Measurements from ENCODE around the gene FLYWCH2.

FLYWCH2 gene

DNA sequence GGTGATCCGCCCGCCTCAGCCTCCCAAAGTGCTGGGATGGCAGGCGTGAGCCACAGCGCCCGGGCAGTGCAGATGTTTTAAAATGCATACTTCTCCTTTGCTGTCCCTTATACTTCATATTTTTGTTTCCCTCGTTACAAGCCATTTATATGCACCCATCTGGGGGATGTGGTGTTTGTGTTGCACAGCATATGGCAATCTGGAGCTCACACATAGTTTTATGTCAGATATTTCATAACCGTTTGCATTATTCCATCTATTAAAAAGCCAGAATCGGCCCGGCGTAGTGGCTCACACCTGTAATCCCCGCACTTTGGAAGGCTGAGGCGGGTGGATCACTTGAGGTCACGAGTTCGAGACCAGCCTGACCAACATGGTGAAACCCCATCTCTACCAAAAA, 40.5 kb downstream of the FLYWCH2 start:
- H3K79me2 ChIP-seq (ENCODE audit: insufficient read depth, low read depth), result no peaks in the 10 kb centered on the region
- H3K4me1 ChIP-seq (ENCODE audit: low read depth, poor library complexity, severe bottlenecking), result peaks cover 23% of the 10 kb centered on the region
- no peak overlapping the region for H3K4me3 ChIP-seq (IDR thresholded peaks at IDR 0.05; ENCODE audit: insufficient read depth, low read depth, low read length)
- no peak overlapping the region for H3K4me2 ChIP-seq
- no peaks in the 10 kb centered on the region for H3K36me3 ChIP-seq (ENCODE audit: insufficient read depth)
- H3K27ac ChIP-seq, result no peak overlapping the region
- no peaks in the 10 kb centered on the region for H4K20me1 ChIP-seq (ENCODE audit: insufficient read depth)
- H2AFZ ChIP-seq (ENCODE audit: low read depth), result no peak overlapping the region
- no peak for TF ChIP-seq CTCF (conservative IDR thresholded peaks at IDR 0.05; ENCODE audit: low read depth, low read length)
- no peaks in the 10 kb centered on the region for H3K27me3 ChIP-seq (ENCODE audit: insufficient read depth, low read depth)
- H3K9ac ChIP-seq, result no peak overlapping the region

- no peak overlapping the region for H3K4me2 ChIP-seq
- no peaks in the 10 kb centered on the region for H3K27me3 ChIP-seq (ENCODE audit: insufficient read depth, low read depth)
- H3K4me3 ChIP-seq (IDR thresholded peaks at IDR 0.05; ENCODE audit: insufficient read depth, low read depth, low read length), result no peak overlapping the region
- no peaks in the 10 kb centered on the region for H4K20me1 ChIP-seq (ENCODE audit: insufficient read depth)
- H3K36me3 ChIP-seq (ENCODE audit: insufficient read depth), result no peaks in the 10 kb centered on the region
- H3K79me2 ChIP-seq (ENCODE audit: insufficient read depth, low read depth), result no peaks in the 10 kb centered on the region
- no peak for TF ChIP-seq CTCF (conservative IDR thresholded peaks at IDR 0.05; ENCODE audit: low read depth, low read length)
- H3K4me1 ChIP-seq (ENCODE audit: low read depth, poor library complexity, severe bottlenecking), result peaks cover 14% of the 10 kb centered on the region
- H2AFZ ChIP-seq (ENCODE audit: low read depth), result no peak overlapping the region
- no peak overlapping the region for H3K9ac ChIP-seq
- no peak overlapping the region for H3K27ac ChIP-seq
Measured at GRCh38 chr16:2924901-2925755, 42.1 kb downstream of the FLYWCH2 start.

- H3K27ac ChIP-seq, result no peak overlapping the region
- H3K4me2 ChIP-seq, result peak overlapping the region; percentile 40; the same call in 1 of the 2 replicates
- H3K4me3 ChIP-seq (IDR thresholded peaks at IDR 0.05; ENCODE audit: insufficient read depth, low read depth, low read length), result no peak overlapping the region
- no peaks in the 10 kb centered on the region for H4K20me1 ChIP-seq (ENCODE audit: insufficient read depth)
- peaks cover 14% of the 10 kb centered on the region for H3K4me1 ChIP-seq (ENCODE audit: low read depth, poor library complexity, severe bottlenecking)
- H3K79me2 ChIP-seq (ENCODE audit: insufficient read depth, low read depth), result no peaks in the 10 kb centered on the region
- no peak overlapping the region for H3K9ac ChIP-seq
- TF ChIP-seq CTCF (conservative IDR thresholded peaks at IDR 0.05; ENCODE audit: low read depth, low read length), result no peak
- no peaks in the 10 kb centered on the region for H3K36me3 ChIP-seq (ENCODE audit: insufficient read depth)
- no peak overlapping the region for H2AFZ ChIP-seq (ENCODE audit: low read depth)
- no peaks in the 10 kb centered on the region for H3K27me3 ChIP-seq (ENCODE audit: insufficient read depth, low read depth)
Measured at GRCh38 chr16:2925951-2926649, 43.1 kb downstream of the FLYWCH2 start.

DNA sequence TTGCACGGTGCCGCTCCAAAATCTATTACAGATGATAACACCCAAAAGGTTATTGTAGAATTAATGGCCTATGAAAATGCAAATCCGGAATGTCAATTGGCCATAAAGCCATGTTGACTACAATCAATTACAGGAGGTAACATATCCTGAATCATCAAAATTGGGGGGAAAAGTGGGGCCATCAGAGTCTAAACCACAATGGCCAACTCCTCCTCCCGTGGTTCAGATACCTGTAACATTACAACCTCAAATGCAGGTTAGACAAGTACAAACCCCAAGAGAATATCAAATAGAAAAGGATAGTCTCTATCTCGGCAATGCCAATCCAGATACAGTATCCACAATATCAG, 43.6 kb downstream of the FLYWCH2 start:
- H2AFZ ChIP-seq (ENCODE audit: low read depth), result 0 out of 2 replicates have a peak overlapping the region, but pooled peaks have one; percentile 19

More for the DNA sequence above, 43.6 kb downstream of the FLYWCH2 start:
- Histone ChIP-seq H3K79me2 (ENCODE audit: insufficient read depth, low read depth) (no peaks in the 10 kb centered on the region), H3K4me1 (ENCODE audit: low read depth, poor library complexity, severe bottlenecking) (peaks cover 14% of the 10 kb centered on the region), H3K9ac (no peak overlapping the region), H3K36me3 (ENCODE audit: insufficient read depth) (no peaks in the 10 kb centered on the region), H4K20me1 (ENCODE audit: insufficient read depth) (no peaks in the 10 kb centered on the region), H3K4me2 (peak overlapping the region; percentile 40), H3K27ac (no peak overlapping the region), H3K4me3 (IDR thresholded peaks at IDR 0.05; ENCODE audit: insufficient read depth, low read depth, low read length) (no peak overlapping the region), H3K27me3 (ENCODE audit: insufficient read depth, low read depth) (no peaks in the 10 kb centered on the region)
- TF ChIP-seq CTCF (conservative IDR thresholded peaks at IDR 0.05; ENCODE audit: low read depth, low read length), result no peak

Data from KMS-11 (cell line).